Activated T-helper 9 cell treated with anti-CD3 and anti-CD28 coated beads, Interleukin-2, amount 50 U/mL, for 16 hours (primary cell): ENCODE measurements around the gene ATG4B.

Source experiments
- DNase-seq: peaks from one replicate; pipeline ENCODE4 v3.0.0-alpha.2; 2020; ENCODE audit warnings: low read depth

The ATG4B gene

GRCh38 chr2:241613017-241613780 is 24.3 kb upstream of the ATG4B start:
- DNase-seq: no peak

GRCh38 chr2:241615041-241615440 is 22.5 kb upstream of the ATG4B start:
- no peak for DNase-seq

GRCh38 chr2:241615522-241616052 is 21.9 kb upstream of the ATG4B start:
- no peak for DNase-seq

- DNase-seq: no peak
Measured at GRCh38 chr2:241616168-241617125, 21.0 kb upstream of the ATG4B start.

GRCh38 chr2:241617431-241618154 is 19.9 kb upstream of the ATG4B start:
- no peak for DNase-seq

- DNase-seq: no peak
Measured at GRCh38 chr2:241618296-241618805, 19.1 kb upstream of the ATG4B start.

- DNase-seq: no peak
Measured at GRCh38 chr2:241618829-241619228, 18.7 kb upstream of the ATG4B start.

- DNase-seq: no peak
Measured at GRCh38 chr2:241619597-241620418, 17.7 kb upstream of the ATG4B start.

GRCh38 chr2:241620419-241620769 is 17.1 kb upstream of the ATG4B start:
- peak; percentile 51 for DNase-seq

- DNase-seq: no peak
Measured at GRCh38 chr2:241627675-241628074, 9.8 kb upstream of the ATG4B start.

- no peak for DNase-seq
Measured at GRCh38 chr2:241629762-241630435, 7.6 kb upstream of the ATG4B start.

GRCh38 chr2:241632478-241633325 is 4.8 kb upstream of the ATG4B start:
- DNase-seq: no peak

GRCh38 chr2:241633561-241633960 is 3.9 kb upstream of the ATG4B start:
- no peak for DNase-seq

GRCh38 chr2:241635756-241636155 is 1.7 kb upstream of the ATG4B start:
- no peak for DNase-seq

- DNase-seq: peak; percentile 10
Measured at GRCh38 chr2:241636182-241637017, 1.1 kb upstream of the ATG4B start.

GRCh38 chr2:241637795-241638660 is 535 bp downstream of the ATG4B start:
- DNase-seq: no peak

GRCh38 chr2:241638940-241639339 is 1.4 kb downstream of the ATG4B start:
- DNase-seq: no peak

GRCh38 chr2:241639385-241639784 is 1.9 kb downstream of the ATG4B start:
- no peak for DNase-seq
